Endothelial cell (in vitro differentiated cells): ENCODE results near the gene PHKA2. TPM values are rescaled to one million over a fixed set of nuclear protein-coding genes. Genes with fewer than 3 reads are reported as not detected.

Experiments
- DNase-seq: peaks from one replicate; pipeline ENCODE4 v3.0.0; 2021; ENCODE audit warnings: low spot score
- H3K27ac Mint-ChIP-seq: one replicate; pipeline ENCODE4 v1.8.0; 2021; ENCODE audit warnings: mixed read lengths, inconsistent platforms; ENCODE audit not compliant: unreplicated experiment
- H3K27me3 Mint-ChIP-seq: one replicate; pipeline ENCODE4 v1.8.0; 2021; ENCODE audit warnings: mild to moderate bottlenecking, moderate library complexity, mixed read lengths, inconsistent platforms; ENCODE audit not compliant: unreplicated experiment
- H3K36me3 Mint-ChIP-seq: one replicate; pipeline ENCODE4 v1.8.0; 2021; ENCODE audit warnings: mild to moderate bottlenecking, low read depth, mixed read lengths, inconsistent platforms; ENCODE audit not compliant: unreplicated experiment
- H3K4me1 Mint-ChIP-seq: one replicate; pipeline ENCODE4 v1.8.0; 2021; ENCODE audit warnings: mild to moderate bottlenecking, mixed read lengths, inconsistent platforms; ENCODE audit not compliant: unreplicated experiment
- H3K4me3 Mint-ChIP-seq: one replicate; pipeline ENCODE4 v1.8.0; 2021; ENCODE audit warnings: mild to moderate bottlenecking, mixed read lengths, inconsistent platforms; ENCODE audit not compliant: unreplicated experiment
- H3K9me3 Mint-ChIP-seq: one replicate; pipeline ENCODE4 v1.8.0; 2021; ENCODE audit warnings: mixed read lengths, inconsistent platforms; ENCODE audit not compliant: unreplicated experiment
- CTCF ChIP-seq: fragments of 200-600 bp; sonication (generic); IDR thresholded peaks from one replicate; pipeline ENCODE4 v1.5.0; 2021; ENCODE audit warnings: antibody characterized with exemption; ENCODE audit not compliant: unreplicated experiment
- total RNA-seq: library from RNA; stranded (reverse); fragmentation: NEBNext Ultra II Directional; extraction: Animal tissue kit (Norgen Biotek cat#: 25700); gene quantifications from one replicate; pipeline ENCODE4 v1.2.1, GENCODE V29; 2021; ENCODE audit not compliant: unreplicated experiment

Gene PHKA2
- total RNA-seq, 1 donor from 2014 or later, result 19.7 TPM

- DNase-seq, result no peak
- H3K27ac Mint-ChIP-seq, result no peak overlapping the region
- H3K4me1 Mint-ChIP-seq, result no peaks in the 10 kb centered on the region
- H3K4me3 Mint-ChIP-seq, result no peak overlapping the region
- H3K36me3 Mint-ChIP-seq, result peaks cover 9% of the 10 kb centered on the region
- TF ChIP-seq CTCF, result no peak
- H3K27me3 Mint-ChIP-seq, result no peaks in the 10 kb centered on the region
- no peaks in the 10 kb centered on the region for H3K9me3 Mint-ChIP-seq
Measured at GRCh38 chrX:18920566-18920965, 63.3 kb downstream of the PHKA2 start.

- H3K4me1 Mint-ChIP-seq, result no peaks in the 10 kb centered on the region
- peaks cover 10% of the 10 kb centered on the region for H3K36me3 Mint-ChIP-seq
Measured at GRCh38 chrX:18920079-18920478, 63.8 kb downstream of the PHKA2 start.

GRCh38 chrX:18917831-18918230, 66.1 kb downstream of the PHKA2 start:
- Mint-ChIP-seq H3K4me1 (no peaks in the 10 kb centered on the region), H3K9me3 (no peaks in the 10 kb centered on the region), H3K4me3 (peak overlapping the region; percentile 7), H3K36me3 (peaks cover 10% of the 10 kb centered on the region), H3K27ac (no peak overlapping the region), H3K27me3 (no peaks in the 10 kb centered on the region)
- DNase-seq, result no peak
- no peak for TF ChIP-seq CTCF

More at GRCh38 chrX:18920079-18920478, 63.8 kb downstream of the PHKA2 start:
- DNase-seq, result no peak
- no peak for TF ChIP-seq CTCF
- H3K27me3 Mint-ChIP-seq, result no peaks in the 10 kb centered on the region
- H3K9me3 Mint-ChIP-seq, result no peaks in the 10 kb centered on the region
- no peak overlapping the region for H3K27ac Mint-ChIP-seq
- no peak overlapping the region for H3K4me3 Mint-ChIP-seq

GRCh38 chrX:18906286-18906685, 77.6 kb downstream of the PHKA2 start:
- peaks cover 11% of the 10 kb centered on the region for H3K4me1 Mint-ChIP-seq
- no peak overlapping the region for H3K4me3 Mint-ChIP-seq
- peaks cover 3% of the 10 kb centered on the region for H3K36me3 Mint-ChIP-seq
- no peak overlapping the region for H3K27ac Mint-ChIP-seq
- no peaks in the 10 kb centered on the region for H3K9me3 Mint-ChIP-seq
- no peak for TF ChIP-seq CTCF
- no peak for DNase-seq
- H3K27me3 Mint-ChIP-seq, result no peaks in the 10 kb centered on the region

GRCh38 chrX:18900401-18900976, 83.4 kb downstream of the PHKA2 start:
- Mint-ChIP-seq H3K9me3 (no peaks in the 10 kb centered on the region), H3K36me3 (peaks cover 1% of the 10 kb centered on the region), H3K27ac (no peak overlapping the region), H3K4me3 (no peak overlapping the region), H3K27me3 (no peaks in the 10 kb centered on the region), H3K4me1 (no peaks in the 10 kb centered on the region)
- no peak for DNase-seq
- no peak for TF ChIP-seq CTCF
